Measurements from ENCODE around the gene HS3ST3A1. TPM values are rescaled to one million over a fixed set of nuclear protein-coding genes. Genes with fewer than 3 reads are reported as not detected.

Gene HS3ST3A1
- total RNA-seq, 1 experiment from 2014 or later: not detected

DNA sequence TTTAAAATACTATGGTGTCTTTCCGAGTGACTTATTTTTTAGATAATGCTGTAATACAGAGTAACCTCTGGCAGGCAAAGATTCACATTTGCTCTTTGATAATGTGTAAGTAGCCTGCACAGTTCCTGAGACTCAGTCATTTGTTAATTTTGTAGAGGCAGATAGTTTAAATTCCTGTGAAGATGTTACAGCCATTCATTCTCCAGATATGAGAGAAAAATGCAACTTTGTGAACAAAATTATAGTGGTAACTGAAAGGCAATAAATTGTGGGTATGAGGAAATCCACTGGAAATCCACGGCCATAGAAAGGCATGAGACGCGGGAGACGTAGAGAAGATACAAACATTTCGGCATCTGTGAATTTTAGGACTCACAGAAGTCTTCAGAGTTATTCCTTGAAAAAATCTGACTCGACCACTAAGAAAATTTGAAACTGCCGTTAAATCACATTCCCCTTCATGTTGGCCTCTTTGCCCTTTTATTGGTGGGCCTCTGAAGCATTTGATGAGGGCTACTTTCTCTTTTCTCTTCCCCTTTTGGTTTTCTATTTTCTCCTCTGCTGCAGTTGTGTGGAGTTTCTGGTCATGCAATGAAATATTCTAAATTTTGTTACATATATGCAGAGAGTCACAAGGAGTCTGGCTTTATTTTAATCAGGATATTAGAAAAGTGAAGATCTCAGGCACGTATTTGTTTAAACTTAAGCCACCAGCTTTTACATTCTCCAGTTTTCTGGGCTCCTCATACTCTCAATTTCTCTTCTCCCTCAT, 18.8 kb downstream of the HS3ST3A1 start:
- Histone ChIP-seq H3K27me3 (ENCODE audit: insufficient read depth, low read length) (no peaks in the 10 kb centered on the region), H3K9ac (ENCODE audit: low read length) (no peak overlapping the region), H2AFZ (ENCODE audit: low read depth, low read length, poor library complexity, severe bottlenecking) (no peak overlapping the region), H4K20me1 (ENCODE audit: insufficient read depth) (no peaks in the 10 kb centered on the region), H3K9me2 (ENCODE audit: insufficient read depth) (no peaks in the 10 kb centered on the region), H3K36me3 (ENCODE audit: control insufficient read depth in 1 of 2, insufficient read depth in 2 of 2, low read length in 2 of 2) (no peaks in the 10 kb centered on the region), H3K9me3 (ENCODE audit: control insufficient read depth in 1 of 2, insufficient read depth in 1 of 2, low read depth in 1 of 2, low read length in 2 of 2) (no peaks in the 10 kb centered on the region), H3K27ac (ENCODE audit: low read depth, low read length) (no peak overlapping the region), H3K4me3 (replicated peaks in 1 of 2; ENCODE audit: low read depth in 1 of 2, low read length in 2 of 2) (no peak overlapping the region), H3K4me2 (ENCODE audit: low read length) (no peak overlapping the region), H3K79me2 (ENCODE audit: insufficient read depth, low read length) (no peaks in the 10 kb centered on the region), H3K4me1 (ENCODE audit: control insufficient read depth in 1 of 2, insufficient read depth in 2 of 2, low read length in 2 of 2) (no peaks in the 10 kb centered on the region)
- DNase-seq (ENCODE audit: low read depth, low spot score) (no peak), ATAC-seq (no peak)
- ChIA-PET POLR2A (no interaction called here), RAD21 (ENCODE audit: low non-redundant PET in 1 of 2, low total read pairs in 2 of 2, uncharacterized antibody in 2 of 2, unreplicated experiment in 2 of 2) (no interaction called here), CTCF (no interaction called here)
- TF ChIP-seq RAD21 (IDR thresholded peaks at IDR 0.05; ENCODE audit: low read depth) (no peak), CEBPB (IDR thresholded peaks at IDR 0.05; ENCODE audit: low read depth) (no peak), ELF1 (IDR thresholded peaks at IDR 0.05; ENCODE audit: borderline replicate concordance, low read depth) (no peak), YY1 (IDR thresholded peaks at IDR 0.05; ENCODE audit: extremely low read depth, insufficient replicate concordance, low read depth, low read length) (no peak), POLR2A (IDR thresholded peaks at IDR 0.05; ENCODE audit: borderline replicate concordance, extremely low read depth, insufficient read depth, insufficient read length) (no peak), EGR1 (IDR thresholded peaks at IDR 0.05; ENCODE audit: low read depth) (no peak), CBX3 (IDR thresholded peaks at IDR 0.05; ENCODE audit: low read depth) (no peak), EZH2 (IDR thresholded peaks at IDR 0.05) (no peak), TCF7L2 (IDR thresholded peaks at IDR 0.05; ENCODE audit: borderline replicate concordance, extremely low read depth, insufficient read depth, insufficient read length) (no peak), SRF (IDR thresholded peaks at IDR 0.05; ENCODE audit: low read depth) (no peak), POLR2AphosphoS5 (IDR thresholded peaks at IDR 0.05; ENCODE audit: low read depth, low read length) (no peak), SIN3A (IDR thresholded peaks at IDR 0.05; ENCODE audit: low read depth) (no peak), JUND (IDR thresholded peaks at IDR 0.05) (no peak), ZNF274 (IDR thresholded peaks at IDR 0.05; ENCODE audit: low read depth, low read length) (no peak)
- TF ChIP-seq, protein P1, sequence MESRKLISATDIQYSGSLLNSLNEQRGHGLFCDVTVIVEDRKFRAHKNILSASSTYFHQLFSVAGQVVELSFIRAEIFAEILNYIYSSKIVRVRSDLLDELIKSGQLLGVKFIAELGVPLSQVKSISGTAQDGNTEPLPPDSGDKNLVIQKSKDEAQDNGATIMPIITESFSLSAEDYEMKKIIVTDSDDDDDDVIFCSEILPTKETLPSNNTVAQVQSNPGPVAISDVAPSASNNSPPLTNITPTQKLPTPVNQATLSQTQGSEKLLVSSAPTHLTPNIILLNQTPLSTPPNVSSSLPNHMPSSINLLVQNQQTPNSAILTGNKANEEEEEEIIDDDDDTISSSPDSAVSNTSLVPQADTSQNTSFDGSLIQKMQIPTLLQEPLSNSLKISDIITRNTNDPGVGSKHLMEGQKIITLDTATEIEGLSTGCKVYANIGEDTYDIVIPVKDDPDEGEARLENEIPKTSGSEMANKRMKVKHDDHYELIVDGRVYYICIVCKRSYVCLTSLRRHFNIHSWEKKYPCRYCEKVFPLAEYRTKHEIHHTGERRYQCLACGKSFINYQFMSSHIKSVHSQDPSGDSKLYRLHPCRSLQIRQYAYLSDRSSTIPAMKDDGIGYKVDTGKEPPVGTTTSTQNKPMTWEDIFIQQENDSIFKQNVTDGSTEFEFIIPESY (IDR thresholded peaks at IDR 0.05; ENCODE audit: extremely low read depth, insufficient replicate concordance, low read length): no peak
- TF ChIP-seq, protein P2, sequence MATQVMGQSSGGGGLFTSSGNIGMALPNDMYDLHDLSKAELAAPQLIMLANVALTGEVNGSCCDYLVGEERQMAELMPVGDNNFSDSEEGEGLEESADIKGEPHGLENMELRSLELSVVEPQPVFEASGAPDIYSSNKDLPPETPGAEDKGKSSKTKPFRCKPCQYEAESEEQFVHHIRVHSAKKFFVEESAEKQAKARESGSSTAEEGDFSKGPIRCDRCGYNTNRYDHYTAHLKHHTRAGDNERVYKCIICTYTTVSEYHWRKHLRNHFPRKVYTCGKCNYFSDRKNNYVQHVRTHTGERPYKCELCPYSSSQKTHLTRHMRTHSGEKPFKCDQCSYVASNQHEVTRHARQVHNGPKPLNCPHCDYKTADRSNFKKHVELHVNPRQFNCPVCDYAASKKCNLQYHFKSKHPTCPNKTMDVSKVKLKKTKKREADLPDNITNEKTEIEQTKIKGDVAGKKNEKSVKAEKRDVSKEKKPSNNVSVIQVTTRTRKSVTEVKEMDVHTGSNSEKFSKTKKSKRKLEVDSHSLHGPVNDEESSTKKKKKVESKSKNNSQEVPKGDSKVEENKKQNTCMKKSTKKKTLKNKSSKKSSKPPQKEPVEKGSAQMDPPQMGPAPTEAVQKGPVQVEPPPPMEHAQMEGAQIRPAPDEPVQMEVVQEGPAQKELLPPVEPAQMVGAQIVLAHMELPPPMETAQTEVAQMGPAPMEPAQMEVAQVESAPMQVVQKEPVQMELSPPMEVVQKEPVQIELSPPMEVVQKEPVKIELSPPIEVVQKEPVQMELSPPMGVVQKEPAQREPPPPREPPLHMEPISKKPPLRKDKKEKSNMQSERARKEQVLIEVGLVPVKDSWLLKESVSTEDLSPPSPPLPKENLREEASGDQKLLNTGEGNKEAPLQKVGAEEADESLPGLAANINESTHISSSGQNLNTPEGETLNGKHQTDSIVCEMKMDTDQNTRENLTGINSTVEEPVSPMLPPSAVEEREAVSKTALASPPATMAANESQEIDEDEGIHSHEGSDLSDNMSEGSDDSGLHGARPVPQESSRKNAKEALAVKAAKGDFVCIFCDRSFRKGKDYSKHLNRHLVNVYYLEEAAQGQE (IDR thresholded peaks at IDR 0.05; ENCODE audit: low read depth): no peak
- TF ChIP-seq, protein P3, sequence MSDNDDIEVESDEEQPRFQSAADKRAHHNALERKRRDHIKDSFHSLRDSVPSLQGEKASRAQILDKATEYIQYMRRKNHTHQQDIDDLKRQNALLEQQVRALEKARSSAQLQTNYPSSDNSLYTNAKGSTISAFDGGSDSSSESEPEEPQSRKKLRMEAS (IDR thresholded peaks at IDR 0.05): no peak
- BruUV-seq (replicated peaks): no TSS peak
- intact Hi-C loops (cut with micrococcal nuclease): no loop called here
